ENCODE data around the gene NF1.

NF1 gene

GRCh38 chr17:31398381-31399311, 303.9 kb downstream of the NF1 start:
- no peak for TF ChIP-seq MYC (IDR thresholded peaks at IDR 0.05; ENCODE audit: low read depth, low read length)
- TF ChIP-seq MAX (IDR thresholded peaks at IDR 0.05; ENCODE audit: low read depth, low read length): no peak
- TF ChIP-seq CTCF (IDR thresholded peaks at IDR 0.05; ENCODE audit: low read depth, low read length): no peak
- TF ChIP-seq POLR2A (IDR thresholded peaks at IDR 0.05; ENCODE audit: extremely low read depth, insufficient read length): no peak
- no peak for DNase-seq (ENCODE audit: low read depth)
- H3K4me3 ChIP-seq (ENCODE audit: low read depth, low read length): no peak overlapping the region

- no peak overlapping the region for H3K4me3 ChIP-seq (ENCODE audit: low read depth, low read length)
- no peak for DNase-seq (ENCODE audit: low read depth)
- TF ChIP-seq MAX (IDR thresholded peaks at IDR 0.05; ENCODE audit: low read depth, low read length): no peak
- no peak for TF ChIP-seq CTCF (IDR thresholded peaks at IDR 0.05; ENCODE audit: low read depth, low read length)
- TF ChIP-seq MYC (IDR thresholded peaks at IDR 0.05; ENCODE audit: low read depth, low read length): no peak
- TF ChIP-seq POLR2A (IDR thresholded peaks at IDR 0.05; ENCODE audit: extremely low read depth, insufficient read length): no peak
These were observed 305.7 kb downstream of the NF1 start for GRCh38 chr17:31400481-31400950.

- TF ChIP-seq CTCF (IDR thresholded peaks at IDR 0.05; ENCODE audit: low read depth, low read length): no peak
- no peak for TF ChIP-seq MYC (IDR thresholded peaks at IDR 0.05; ENCODE audit: low read depth, low read length)
- TF ChIP-seq POLR2A (IDR thresholded peaks at IDR 0.05; ENCODE audit: extremely low read depth, insufficient read length): no peak
- no peak for TF ChIP-seq MAX (IDR thresholded peaks at IDR 0.05; ENCODE audit: low read depth, low read length)
- DNase-seq (ENCODE audit: low read depth): no peak
- no peak overlapping the region for H3K4me3 ChIP-seq (ENCODE audit: low read depth, low read length)
These were observed 306.9 kb downstream of the NF1 start for GRCh38 chr17:31401456-31402254.

- no peak for TF ChIP-seq MYC (IDR thresholded peaks at IDR 0.05; ENCODE audit: low read depth, low read length)
- no peak for TF ChIP-seq MAX (IDR thresholded peaks at IDR 0.05; ENCODE audit: low read depth, low read length)
- TF ChIP-seq POLR2A (IDR thresholded peaks at IDR 0.05; ENCODE audit: extremely low read depth, insufficient read length): no peak
- no peak for TF ChIP-seq CTCF (IDR thresholded peaks at IDR 0.05; ENCODE audit: low read depth, low read length)
- H3K4me3 ChIP-seq (ENCODE audit: low read depth, low read length): no peak overlapping the region
- peak; percentile 36 for DNase-seq (ENCODE audit: low read depth)
These were observed 309.5 kb downstream of the NF1 start for GRCh38 chr17:31404028-31404949.

GRCh38 chr17:31405890-31406371, 311.2 kb downstream of the NF1 start:
- TF ChIP-seq MAX (IDR thresholded peaks at IDR 0.05; ENCODE audit: low read depth, low read length) (no peak), MYC (IDR thresholded peaks at IDR 0.05; ENCODE audit: low read depth, low read length) (no peak), POLR2A (IDR thresholded peaks at IDR 0.05; ENCODE audit: extremely low read depth, insufficient read length) (no peak), CTCF (IDR thresholded peaks at IDR 0.05; ENCODE audit: low read depth, low read length) (no peak)
- DNase-seq (ENCODE audit: low read depth): no peak

More at GRCh38 chr17:31405890-31406371, 311.2 kb downstream of the NF1 start:
- no peak overlapping the region for H3K4me3 ChIP-seq (ENCODE audit: low read depth, low read length)

Data from NB4 (cell line).